NCI-H2196 (cell line): ENCODE data around the gene TMOD4.
"Not testable (repeated sequence)": the region's sequence is repeated elsewhere in the genome, so short reads cannot be mapped to it uniquely, and the experiment has no call there.

Experiments used
- DNase-seq: peaks from one replicate; lab custom pipeline; 2025; ENCODE audit not compliant: unreplicated experiment; lab: John Stamatoyannopoulos, UW

The TMOD4 gene

DNA sequence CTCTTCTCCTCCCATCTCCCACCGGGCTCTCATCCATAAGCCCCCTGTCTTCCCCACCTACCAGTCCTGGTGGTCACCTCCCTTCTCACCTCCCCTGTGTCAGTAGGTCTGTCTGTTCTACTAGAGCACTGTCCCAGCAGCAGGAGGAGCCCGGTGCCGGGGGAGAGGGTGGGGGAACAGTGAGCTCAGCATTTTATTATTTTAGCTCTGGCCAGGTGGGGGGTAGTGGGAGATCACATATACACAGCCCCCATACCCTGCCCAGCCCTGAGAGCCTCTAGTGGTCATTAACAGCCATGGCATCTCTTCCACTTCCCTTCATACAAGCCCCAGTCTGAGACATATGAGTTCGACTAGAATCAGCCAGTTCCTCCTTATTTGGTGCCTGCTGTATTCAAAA, at the start of gene TMOD4:
Gene TMOD4 (minus strand): TSS at position 119 of the 400 bp plus-strand sequence. CDS start 1,106 bp downstream, outside the sequence.
- DNase-seq: peak; percentile 11

DNA sequence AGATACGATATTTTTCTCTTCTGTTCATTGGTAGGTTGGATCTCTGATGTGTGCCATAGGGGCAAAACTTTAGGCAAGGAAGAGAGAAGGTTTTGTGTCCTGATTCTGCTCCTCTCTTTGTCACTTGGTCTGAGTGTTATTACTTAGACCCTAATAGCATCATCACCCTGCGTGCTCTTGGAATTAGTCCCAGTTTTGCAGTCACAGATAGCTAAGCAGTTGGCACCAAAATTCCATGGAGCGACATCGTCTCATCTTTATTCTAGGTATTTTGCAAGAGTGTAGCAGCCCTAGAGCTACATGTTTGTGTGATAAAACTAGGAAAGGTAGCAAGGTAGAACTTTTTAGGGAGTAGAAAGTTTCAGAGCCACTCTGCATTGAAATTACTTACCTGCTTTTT, 46.3 kb upstream of the TMOD4 start:
- peak; percentile 20 for DNase-seq

DNA sequence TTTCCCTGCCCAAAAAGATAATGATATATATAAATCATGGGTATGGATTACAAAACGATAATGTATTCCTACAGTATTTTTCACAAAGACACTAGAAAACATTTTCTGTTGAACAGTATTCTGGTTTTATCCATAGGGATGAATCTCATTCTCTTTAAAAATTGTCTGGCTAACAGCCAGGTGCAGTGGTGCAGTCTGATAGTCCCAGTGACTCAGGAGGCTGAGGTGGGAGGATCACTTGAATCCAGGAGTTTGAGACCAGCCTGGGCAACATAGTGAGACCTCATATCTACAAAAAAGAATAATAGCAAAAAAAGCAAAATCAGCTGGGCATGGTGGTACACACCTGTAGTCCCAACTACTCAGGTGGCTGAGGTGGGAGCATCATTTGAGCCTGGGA, 45.8 kb upstream of the TMOD4 start:
- no peak for DNase-seq

DNA sequence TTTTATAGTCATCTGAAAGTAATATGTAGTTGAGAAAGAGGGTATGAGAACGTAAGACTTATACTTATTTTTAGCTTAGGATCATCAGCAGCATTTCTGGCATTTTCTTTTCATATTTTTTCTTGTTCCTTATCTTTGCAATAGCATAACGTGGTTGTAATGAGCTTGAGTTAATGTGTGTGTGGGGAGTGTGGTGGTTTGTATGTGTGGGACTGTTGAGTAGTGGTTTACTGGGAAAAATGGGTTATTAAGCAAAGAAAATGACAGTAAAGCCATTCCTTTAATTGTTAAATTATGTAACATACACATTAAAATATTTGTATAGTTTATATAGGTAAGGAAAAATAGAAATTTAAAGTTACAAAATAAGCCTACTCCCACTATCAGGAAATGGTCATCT, 37.8 kb upstream of the TMOD4 start:
- DNase-seq: no peak

DNA sequence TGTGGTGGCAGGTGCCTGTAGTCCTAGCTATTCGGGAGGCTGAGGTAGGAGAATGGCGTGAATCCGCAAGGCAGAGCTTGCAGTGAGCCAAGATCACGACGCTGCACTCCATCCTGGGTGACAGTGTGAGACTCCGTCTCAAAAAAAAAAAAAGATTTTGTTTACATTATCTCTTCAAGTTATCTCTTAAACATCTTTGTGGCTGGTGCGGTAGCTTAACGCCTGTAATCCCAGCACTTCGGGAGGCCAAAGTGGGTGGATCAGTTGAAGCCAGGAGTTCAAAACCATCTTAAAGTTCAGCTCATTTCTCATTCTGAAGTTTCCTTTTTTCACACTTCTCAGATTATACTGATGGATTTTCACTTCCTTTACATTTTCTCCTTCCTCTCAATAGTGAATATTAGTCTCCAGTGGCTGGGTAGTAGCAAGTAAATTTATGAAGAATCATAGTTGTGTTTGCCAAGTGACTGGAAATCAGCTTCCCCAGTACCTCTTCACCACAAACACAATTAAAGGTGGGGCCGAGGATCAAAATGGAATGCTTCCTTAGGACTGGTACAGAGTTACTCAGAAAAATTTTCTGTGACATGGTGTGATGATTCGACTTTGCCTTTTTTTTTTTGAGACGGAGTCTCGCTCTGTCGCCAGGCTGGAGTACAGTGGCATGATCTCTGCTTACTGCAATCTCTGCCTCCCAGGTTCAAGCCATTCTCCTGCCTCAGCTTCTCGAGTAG, 36.4 kb upstream of the TMOD4 start:
- no peak for DNase-seq

DNA sequence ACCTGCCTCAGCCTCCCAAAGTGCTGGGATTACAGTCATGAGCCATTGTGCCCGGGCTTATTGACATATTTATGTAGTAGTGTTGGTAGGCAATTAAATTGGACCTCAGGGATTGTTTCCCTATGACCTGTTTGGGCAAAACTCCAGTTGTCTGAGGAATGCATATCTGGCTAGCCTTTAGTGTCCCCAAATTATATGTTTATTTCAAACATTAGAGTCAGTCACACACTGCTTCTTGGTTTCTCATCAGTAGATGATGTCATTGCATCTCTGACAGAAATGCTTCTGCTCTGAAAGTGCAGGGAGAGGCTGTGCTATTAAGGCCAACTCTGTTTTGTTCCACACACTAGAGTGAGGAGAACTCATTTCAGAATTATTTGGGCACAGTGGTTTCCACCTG, 35.0 kb upstream of the TMOD4 start:
- DNase-seq: no peak

DNA sequence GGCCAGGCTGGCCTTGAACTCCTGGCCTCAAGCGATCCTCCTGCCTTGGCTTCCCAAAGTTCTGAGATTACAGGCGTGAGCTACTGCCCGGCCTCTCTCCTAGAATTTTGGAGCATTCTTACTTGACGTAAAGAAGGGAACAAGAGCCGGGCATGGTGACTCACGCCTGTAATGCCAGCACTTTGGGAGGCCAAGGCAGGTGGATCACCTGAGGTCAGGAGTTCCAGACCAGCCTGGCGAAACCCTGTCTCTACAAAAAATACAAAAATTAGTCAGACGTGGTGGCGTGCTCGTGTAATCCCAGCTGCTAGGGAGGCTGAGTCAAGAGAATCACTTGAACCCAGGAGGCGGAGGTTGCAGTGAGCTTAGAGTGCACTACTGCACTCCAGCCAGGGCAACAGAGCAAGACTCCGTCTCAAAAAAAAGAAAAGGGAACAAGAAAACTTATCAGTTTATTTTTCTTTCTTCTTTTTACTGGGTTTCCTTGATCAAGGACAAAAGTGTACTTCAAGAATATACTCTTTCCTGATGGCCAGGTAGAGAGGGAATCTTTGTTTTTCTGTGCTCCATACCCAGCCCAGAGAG, 29.7 kb upstream of the TMOD4 start:
- DNase-seq: not testable (repeated sequence)

DNA sequence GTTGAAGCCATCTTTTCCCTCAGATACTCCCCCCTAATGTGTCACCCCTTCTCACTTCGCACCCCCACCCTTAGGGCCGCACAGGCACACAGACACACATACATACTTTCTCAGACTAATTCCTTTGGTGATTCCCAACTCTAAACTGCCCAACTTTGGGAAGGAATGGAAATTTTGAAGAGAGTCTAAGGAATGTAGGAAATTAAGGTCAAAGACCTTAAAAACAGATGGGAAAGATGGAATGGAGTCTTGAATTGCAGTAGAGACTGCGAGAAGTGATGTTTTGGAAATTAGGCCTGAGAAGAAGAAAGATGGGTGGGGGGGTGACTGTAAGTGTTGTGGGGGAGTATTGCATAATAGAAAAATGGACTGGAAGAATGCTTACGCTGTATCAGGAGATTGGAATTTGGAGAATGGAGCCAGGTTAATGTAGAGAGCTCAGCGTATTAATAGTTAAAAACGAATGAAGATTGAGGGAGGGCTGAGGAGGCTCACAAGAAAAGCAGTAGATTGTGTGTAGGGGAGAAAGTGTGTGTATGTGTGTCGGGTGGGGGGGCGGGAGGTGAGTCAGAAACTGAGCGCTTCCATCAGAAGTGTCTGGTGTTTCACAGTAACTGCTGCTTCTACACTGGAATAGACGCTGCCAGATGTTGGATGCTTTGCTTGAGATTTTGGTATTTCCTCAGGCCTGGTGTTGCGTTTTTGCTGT, 24.2 kb upstream of the TMOD4 start:
- DNase-seq: no peak

DNA sequence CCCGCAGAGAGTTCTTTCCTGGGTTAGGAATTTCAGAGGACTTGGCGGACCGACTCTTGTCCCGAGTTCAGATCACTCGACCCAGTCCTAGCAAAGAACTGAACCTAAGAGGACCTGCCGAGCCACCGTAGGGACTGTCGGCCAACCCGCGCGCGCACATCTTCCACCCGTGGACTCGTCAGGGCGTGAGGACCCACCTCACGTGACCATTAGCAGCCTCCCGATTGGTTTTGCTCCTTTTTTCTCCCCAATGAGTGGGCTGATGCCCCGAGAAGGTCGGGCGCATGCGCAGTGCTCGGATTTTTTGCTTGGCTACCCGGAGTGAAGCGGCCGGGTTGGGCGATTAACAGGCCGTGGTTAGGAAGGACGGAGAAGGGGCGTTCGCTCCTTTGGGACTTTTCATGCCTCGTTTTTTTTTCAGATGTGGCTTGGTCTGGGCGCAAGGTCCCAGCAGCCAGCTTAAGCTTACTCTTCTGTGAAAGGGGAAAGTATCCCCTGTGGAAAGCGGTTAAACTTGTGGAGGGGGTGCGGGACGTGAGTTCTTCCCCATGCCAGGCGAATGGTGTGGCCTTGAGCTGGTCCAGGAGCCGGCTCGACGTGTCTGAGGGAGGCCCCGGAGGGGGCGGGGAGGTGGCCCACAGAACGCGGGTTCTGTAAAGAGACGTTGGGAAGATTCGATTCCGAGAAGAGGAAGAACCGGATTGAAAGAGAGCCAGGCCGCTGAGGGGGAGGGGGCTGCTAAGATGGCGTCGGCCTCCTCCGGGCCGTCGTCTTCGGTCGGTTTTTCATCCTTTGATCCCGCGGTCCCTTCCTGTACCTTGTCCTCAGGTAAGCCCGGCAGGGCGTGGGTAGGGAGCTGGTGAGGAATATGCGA, 22.7 kb upstream of the TMOD4 start, which contains the start of gene PIP5K1A:
Gene PIP5K1A (plus strand): TSS at position 299 of the 874 bp plus-strand sequence. CDS start 445 bp downstream, at position 744.
- peak; percentile 99 for DNase-seq

DNA sequence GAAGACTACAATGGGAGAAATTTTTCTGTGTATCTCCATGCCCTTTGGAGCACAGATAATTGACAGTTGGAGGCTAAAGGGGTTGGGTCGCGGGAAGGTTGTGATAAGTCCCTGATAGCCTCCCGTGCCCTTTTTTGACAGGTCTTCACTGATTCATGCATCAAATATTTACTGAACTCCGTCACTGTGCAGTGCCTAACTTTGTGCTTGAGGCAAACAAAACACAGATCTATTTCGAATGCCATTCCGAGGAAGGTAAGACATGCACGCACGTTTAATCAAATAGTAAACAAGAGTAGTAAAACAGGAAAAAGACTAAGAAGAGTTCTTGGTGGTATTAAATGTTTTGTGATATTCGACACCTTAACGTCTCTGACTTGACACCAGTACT, 22.1 kb upstream of the TMOD4 start:
- no peak for DNase-seq

DNA sequence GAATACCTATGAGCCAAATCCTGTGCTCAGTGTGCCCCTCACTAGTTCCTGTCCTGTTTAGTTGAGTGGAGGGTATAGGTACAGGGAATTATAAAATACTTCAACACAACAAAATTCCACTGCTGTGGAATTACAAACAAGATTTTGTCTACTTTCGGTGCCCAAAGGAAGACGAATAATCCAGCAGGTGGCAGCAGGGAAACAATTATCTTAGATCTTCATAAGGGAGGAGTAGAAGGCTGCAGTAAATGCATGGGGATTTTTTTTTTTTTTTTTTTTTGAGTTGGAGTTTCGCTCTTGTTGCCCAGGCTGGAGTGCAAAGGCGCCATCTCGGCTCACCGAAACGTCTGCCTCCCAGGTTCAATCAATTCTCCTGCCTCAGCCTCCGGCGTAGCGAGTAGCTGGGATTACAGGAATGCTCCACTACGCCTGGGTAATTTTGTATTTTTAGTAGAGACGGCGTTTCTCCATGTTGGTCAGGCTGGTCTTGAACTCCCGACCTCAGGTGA, 20.6 kb upstream of the TMOD4 start:
- DNase-seq: peak; percentile 76

DNA sequence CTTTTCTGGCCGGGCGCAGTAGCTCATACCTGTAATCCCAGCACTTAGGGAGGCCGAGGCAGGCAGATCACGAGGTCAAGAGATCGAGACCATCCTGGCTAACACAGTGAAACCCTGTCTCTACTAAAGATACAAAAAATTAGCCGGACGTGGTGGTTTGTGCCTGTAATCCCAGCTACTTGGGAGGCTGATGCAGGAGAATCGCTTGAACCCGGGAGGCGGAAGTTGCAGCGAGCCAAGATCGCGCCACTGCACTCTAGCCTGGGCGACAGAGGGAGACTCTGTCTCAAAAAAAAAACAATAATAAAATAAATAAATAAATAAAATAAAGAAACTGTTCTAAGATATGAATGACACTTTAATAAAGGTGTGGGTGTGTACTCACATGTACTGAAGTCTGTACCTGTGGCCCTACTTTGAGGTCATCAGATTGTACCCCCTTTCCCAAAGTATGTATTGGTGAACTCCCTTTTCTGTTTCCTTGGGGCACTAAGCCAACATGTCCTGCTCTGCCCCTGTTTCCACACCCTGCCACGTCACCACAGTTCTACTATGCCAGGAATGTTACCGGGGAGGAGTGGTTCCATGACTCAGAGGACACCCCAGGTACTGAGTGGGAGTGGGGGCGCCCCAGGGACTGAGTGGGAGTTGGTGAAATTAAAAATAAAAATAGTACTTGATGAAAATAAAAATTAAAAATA, 19.3 kb upstream of the TMOD4 start:
- not testable (repeated sequence) for DNase-seq

DNA sequence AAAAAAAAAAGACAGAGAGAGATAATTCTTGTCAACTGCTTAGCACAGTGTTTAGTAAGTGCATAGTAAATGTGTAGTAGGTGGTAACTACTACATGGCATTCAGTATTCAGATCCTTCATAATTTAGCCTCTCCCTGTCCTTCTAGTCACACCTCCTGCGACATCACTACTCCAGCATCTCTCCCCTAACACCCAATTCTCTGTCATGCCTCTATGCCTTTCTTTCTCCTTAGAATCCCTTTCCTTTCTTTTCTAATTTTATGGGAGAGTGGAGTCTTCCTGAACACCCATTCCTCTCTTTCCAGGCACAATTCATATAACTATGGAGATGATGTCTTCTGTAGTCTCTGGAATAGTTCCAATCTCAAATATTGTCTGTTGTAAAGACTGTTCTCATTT, 18.1 kb upstream of the TMOD4 start:
- no peak for DNase-seq

DNA sequence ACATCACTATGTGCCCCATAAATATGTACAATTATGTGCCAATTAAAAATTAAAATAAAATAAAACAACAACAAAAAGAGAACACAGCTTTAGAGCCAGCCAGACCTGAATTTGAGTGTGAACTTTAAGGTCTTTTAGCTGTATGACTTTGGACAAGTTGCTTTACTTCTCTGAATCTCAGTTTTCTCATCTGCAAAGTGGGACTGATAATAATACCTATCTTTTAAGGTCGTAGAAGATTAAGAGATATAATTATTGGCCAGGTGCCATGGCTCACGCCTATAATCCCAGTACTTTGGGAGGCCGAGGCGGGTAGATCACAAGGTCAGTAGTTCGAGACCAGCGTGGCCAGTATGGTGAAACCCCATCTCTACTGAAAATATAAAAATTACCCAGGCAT, 17.5 kb upstream of the TMOD4 start:
- no peak for DNase-seq

DNA sequence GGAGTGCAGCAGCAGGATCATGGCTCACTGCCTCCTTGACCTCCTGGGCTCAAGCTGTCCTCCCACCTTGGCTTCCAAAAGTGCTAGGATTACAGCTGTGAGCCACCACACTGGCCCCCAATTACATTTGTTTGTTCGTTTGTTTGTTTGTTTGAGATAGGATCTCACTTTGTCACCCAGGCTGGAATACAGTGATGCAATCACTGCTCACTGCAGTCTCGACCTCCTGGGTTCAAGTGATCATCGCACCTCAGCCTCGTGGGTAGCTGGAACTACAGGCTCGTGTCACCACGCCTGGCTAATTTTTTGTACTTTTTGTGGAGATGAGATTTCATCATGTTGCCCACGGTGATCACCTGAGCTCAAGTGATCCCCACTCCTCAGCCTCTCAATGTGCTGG, 16.3 kb upstream of the TMOD4 start:
- no peak for DNase-seq

DNA sequence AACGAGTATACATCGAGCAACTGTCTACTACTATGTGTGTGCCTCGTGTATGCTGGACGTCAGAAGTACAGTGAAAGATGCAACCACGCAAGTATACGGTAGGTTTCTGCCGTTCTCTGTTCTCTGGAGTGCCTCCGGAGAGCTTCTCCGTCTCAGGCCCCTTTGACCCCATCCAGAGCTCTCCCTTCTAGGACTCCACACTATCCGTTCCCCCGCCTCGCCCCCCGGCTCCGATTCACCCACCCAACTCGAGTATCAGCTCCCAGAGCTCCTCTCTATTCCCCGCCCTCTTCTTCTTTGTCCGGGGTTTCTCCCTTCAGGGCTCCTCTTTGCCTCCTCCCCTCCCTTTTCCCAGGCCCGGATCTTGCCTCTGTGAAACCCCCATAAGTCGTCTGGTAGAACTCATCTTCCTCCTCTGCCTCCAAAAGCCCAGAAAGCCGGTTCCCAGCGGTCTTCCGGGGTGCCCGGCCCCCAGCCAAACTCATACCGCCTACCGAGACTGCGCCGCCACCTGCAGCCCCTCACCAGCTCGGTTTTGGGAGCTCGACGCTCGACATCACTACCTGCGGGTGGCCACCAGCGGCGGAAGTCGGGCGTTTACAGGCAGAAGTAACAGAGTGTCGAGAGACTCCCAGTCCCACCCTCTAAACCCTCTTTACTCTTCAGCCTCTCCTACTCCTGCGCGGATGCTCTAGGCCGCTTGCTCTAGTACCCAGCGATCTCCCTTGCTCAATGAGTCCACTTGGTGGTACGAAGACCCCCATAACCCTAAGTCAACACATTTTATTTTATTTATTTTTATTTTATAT, 14.1 kb upstream of the TMOD4 start, which contains the start of gene VPS72:
Gene VPS72 (minus strand): TSS at position 561 of the 809 bp plus-strand sequence. CDS start 76 bp downstream, at position 485.
- DNase-seq: peak; percentile 89

DNA sequence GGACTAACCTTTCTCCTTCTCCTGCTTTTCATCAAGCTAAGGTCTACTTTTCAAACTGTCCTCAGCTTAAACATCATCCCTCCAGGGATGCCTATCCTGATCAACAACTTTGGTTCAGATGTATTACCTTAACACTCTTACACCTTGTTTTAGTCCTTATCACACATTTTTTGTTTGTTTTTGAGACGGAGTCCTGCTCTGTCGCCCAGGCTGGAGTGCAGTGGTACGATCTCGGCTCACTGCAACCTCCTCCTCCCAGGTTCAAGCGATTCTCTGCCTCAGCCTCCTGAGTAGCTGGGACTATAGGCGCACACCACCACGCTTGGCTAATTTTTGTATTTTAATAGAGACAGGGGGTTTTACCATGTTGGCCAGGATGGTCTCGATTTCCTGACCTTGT, 12.9 kb upstream of the TMOD4 start:
- not testable (repeated sequence) for DNase-seq

DNA sequence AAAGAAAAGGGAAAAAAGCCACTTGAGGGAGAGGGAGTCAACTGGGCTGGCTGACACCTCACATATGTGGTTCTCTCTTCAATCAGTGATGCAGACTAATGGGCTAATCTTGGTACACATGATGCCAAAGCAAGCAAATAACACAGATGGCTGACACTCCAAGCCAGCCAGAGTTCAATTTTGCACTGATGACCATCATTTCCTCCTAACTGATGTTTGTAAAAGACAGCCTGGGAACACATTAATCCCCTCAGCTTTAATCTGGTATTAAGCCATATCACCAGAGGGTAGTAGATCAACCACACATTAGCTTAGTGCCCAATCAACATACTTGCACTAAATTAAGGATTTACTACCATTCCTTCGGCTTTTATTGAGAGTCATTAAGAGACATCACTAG, 11.4 kb upstream of the TMOD4 start:
- DNase-seq: no peak

DNA sequence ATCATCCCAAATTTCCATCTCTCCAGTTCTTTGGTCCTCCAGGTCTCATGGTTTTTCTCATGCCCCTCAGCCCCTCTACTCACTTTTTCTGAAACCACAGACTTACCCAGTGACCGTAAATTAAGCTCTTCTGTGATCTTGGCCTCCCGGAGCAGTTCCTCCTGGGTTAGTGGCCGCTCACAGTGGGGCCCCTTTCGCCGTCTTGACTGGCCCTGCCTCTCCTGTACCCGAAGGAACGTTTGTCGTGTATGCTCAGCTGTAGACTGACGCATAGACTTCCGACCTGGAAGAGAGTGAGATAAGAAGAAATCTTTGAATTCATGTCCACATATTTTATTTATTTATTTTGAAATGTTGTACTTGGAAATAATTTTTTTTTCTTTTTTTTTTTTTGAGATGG, 8.4 kb upstream of the TMOD4 start:
- no peak for DNase-seq
